Measurements from ENCODE around the gene DAP. TPM values are rescaled to one million over a fixed set of nuclear protein-coding genes. Genes with fewer than 3 reads are reported as not detected.

DAP gene
- total RNA-seq, 4 donors from 2014 or later: 47.8 to 57.3 (median 50.0) TPM

DNA sequence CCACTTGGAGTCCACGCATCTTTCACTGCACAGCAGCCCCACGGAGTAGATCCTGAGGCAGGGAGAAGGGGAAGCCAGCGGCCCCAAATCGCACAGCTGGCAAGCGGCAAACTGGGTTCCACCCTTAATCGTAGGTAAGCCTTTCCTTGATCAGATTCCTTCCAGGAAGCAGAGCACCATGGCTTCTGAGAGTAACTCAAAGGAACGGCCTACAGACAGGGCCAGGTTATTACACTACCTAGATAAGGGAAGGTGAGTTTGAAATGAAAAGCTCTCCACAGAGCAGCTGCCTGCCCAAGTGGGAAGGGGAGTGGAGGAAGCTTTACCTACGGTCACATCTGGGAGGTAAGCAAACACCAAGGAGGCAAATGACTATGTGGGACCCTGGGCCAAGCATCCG lies 7.9 kb downstream of the DAP start:
- TF ChIP-seq, protein P1, sequence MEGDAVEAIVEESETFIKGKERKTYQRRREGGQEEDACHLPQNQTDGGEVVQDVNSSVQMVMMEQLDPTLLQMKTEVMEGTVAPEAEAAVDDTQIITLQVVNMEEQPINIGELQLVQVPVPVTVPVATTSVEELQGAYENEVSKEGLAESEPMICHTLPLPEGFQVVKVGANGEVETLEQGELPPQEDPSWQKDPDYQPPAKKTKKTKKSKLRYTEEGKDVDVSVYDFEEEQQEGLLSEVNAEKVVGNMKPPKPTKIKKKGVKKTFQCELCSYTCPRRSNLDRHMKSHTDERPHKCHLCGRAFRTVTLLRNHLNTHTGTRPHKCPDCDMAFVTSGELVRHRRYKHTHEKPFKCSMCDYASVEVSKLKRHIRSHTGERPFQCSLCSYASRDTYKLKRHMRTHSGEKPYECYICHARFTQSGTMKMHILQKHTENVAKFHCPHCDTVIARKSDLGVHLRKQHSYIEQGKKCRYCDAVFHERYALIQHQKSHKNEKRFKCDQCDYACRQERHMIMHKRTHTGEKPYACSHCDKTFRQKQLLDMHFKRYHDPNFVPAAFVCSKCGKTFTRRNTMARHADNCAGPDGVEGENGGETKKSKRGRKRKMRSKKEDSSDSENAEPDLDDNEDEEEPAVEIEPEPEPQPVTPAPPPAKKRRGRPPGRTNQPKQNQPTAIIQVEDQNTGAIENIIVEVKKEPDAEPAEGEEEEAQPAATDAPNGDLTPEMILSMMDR (IDR thresholded peaks at IDR 0.05): no peak
- DNase-seq (ENCODE audit: low spot score) (no peak), ATAC-seq (ENCODE audit: low FRiP score) (no peak)

DNA sequence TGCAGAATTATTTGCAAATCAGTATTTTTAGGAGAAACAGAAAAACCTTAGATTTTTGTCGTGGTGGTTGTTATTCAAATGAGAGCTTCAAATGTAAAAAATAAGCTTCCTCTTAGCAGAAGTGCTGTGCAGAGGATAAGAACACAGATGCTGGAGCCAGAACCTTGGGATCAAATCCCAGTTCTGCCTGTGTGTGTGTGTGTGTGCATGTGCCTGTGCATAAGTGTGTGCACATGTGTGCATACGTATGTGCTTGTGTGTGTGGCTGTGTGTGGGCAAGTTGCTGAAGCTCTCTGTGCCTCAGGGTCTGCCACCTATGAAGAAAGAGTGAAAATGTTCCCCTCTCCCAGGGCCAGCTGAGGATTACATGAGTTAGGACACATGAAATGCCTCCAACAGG lies 8.6 kb downstream of the DAP start:
- ATAC-seq (ENCODE audit: low FRiP score) (no peak), DNase-seq (ENCODE audit: low spot score) (no peak)
- TF ChIP-seq, protein P1 (IDR thresholded peaks at IDR 0.05): no peak

- TF ChIP-seq, protein P1 (IDR thresholded peaks at IDR 0.05): no peak
- ATAC-seq (ENCODE audit: low FRiP score) (no peak), DNase-seq (ENCODE audit: low spot score) (no peak)
These were observed 10.1 kb downstream of the DAP start for GRCh38 chr5:10750909-10751308.

DNA sequence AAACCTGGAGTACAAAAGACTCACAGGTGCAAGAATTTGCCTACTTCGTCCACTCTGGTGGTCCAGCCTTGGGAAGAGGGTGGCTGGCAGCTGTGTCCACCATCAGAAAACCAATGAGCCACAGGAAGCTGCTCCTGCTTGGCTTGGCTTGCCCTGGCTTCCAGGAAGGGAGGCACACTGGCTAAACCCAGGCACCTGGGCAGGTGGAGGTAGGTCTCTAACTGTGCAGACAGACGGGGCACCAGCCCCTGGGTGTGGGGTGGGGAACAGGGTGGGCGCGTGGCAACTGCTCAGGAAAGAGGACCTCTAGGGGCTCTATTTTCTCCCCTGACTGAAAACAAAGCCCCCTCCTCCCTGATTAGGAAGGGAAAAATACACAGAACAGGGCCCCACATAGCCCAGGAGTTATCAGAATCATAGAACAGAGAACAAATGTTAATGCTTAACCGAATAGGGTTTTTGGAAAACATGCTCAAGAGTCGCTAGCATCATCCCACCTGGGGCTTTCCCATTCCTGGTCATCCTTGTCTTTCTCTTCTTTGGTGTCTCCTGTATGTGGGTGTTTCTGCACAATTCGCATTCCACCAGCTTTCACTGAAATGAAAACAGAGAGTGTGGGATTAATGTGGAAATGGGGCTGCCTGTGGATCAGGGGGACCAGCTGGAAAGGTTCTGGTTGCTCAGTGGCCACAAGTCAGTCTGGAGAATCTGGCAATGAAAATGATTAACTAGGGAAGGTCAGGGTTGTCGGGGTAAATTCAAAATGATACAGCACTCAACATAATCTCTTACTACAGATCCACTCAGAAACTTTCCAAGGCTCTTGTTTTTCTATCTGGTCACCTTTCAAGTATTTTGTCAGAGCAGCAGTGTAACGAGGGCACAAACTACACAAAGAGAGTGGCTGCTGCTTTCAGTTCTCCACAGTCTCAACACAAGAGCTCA lies 13.1 kb downstream of the DAP start:
- ATAC-seq (ENCODE audit: low FRiP score) (no peak), DNase-seq (ENCODE audit: low spot score) (no peak)
- TF ChIP-seq, protein P1 (IDR thresholded peaks at IDR 0.05): no peak

DNA sequence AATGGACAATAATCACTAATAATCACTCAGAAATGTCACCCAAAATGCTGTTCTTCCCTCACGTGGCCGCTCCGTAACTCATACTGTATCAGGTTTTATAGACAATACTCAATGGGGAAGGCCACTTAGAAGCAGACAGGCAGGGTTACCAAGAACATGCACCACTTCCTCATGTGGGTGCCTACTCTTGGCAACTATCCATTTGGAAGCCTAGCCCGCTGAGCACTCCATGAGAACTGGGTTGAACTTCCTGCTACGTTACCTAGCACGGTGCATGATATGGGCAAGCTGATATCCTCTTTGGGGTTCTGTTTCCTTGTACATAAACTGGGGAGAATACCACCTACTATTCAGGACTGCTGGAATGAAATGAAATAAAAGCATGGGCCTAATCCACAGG lies 14.3 kb downstream of the DAP start:
- ATAC-seq (ENCODE audit: low FRiP score): no peak
- DNase-seq (ENCODE audit: low spot score): no peak
- TF ChIP-seq, protein P1 (IDR thresholded peaks at IDR 0.05): no peak

DNA sequence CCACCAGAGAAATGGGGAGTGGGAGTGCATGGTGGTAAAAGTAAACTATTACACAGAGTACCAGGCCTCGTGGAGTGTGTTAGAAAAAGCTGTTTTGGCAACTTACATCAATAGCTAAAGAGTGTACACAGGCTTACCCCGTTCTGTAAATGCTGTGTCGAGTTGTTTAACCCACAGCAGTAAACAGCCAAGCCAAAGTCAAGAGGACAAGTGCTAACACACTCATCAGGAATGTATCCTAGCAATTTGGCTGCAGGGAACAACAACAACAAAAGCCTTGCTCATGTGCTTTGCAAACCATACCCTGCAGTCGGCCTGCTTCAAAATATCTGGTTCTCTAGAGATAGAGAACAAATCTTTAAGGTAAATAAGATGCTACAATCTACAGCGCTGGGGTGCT lies 15.9 kb downstream of the DAP start:
- ATAC-seq (ENCODE audit: low FRiP score) (no peak), DNase-seq (ENCODE audit: low spot score) (no peak)
- TF ChIP-seq, protein P1 (IDR thresholded peaks at IDR 0.05): no peak

GRCh38 chr5:10744681-10745080 lies 16.4 kb downstream of the DAP start:
- no peak for ATAC-seq (ENCODE audit: low FRiP score)
- TF ChIP-seq, protein P1 (IDR thresholded peaks at IDR 0.05): no peak
- DNase-seq (ENCODE audit: low spot score): no peak
